ENCODE measurements around the gene GSPT1.
"Not testable (repeated sequence)": the region's sequence is repeated elsewhere in the genome, so short reads cannot be mapped to it uniquely, and the experiment has no call there.

Gene GSPT1

DNA sequence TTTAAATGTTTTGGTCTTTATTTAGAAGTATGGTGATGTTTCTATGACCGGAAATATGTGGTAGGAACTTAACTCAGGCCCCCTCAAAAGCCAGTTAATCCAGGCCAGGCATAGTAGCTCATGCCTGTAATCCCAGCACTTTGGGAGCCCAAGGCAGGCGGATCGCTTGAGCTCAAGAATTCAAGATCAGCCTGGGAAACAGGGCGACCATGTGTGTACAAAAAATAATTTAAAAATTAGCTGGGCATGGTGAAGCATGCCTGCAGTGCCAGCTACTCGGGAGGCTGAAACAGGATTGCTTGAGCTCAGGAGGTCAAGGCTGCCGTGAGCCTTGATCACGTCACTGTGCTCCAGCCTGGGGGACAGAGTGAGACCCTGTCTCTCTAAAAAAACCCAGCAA is 74.7 kb downstream of the GSPT1 start:
- DNase-seq (ENCODE audit: low read depth): no peak
- TF ChIP-seq, protein P1, sequence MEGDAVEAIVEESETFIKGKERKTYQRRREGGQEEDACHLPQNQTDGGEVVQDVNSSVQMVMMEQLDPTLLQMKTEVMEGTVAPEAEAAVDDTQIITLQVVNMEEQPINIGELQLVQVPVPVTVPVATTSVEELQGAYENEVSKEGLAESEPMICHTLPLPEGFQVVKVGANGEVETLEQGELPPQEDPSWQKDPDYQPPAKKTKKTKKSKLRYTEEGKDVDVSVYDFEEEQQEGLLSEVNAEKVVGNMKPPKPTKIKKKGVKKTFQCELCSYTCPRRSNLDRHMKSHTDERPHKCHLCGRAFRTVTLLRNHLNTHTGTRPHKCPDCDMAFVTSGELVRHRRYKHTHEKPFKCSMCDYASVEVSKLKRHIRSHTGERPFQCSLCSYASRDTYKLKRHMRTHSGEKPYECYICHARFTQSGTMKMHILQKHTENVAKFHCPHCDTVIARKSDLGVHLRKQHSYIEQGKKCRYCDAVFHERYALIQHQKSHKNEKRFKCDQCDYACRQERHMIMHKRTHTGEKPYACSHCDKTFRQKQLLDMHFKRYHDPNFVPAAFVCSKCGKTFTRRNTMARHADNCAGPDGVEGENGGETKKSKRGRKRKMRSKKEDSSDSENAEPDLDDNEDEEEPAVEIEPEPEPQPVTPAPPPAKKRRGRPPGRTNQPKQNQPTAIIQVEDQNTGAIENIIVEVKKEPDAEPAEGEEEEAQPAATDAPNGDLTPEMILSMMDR (conservative IDR thresholded peaks at IDR 0.05; ENCODE audit: low read length): no peak
- H3K4me3 ChIP-seq (ENCODE audit: low read length): no peak overlapping the region

DNA sequence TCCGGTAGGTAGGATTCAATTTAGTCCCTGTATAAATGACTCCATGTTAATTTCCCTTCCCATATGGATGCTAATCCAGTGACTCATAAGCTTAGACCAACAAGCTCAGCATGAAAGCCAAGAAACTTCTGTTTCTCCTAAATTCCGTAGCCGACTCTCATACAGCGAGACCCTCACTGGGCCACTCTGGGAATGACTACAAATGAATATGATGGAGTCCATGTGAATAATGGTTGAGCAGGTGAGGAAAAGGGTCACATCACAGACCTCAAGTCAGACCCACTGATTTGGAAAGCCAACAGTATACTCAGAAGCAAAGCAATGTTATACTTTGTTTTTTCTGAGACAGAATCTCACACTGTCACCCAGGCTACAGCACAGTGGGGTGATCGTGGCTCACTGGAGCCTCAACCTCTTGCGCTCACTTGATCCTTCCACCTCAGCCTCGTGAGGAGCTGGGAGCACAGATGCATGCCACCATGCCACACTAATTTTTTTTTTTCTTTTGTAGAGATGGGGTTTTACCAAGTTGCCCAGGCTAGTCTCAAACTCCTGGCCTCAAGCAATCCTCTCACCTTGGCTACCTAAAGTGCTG is 79.0 kb downstream of the GSPT1 start:
- H3K4me3 ChIP-seq (ENCODE audit: low read length): no peak overlapping the region
- DNase-seq (ENCODE audit: low read depth): peak; percentile 77
- TF ChIP-seq, protein P1 (conservative IDR thresholded peaks at IDR 0.05; ENCODE audit: low read length): no peak

DNA sequence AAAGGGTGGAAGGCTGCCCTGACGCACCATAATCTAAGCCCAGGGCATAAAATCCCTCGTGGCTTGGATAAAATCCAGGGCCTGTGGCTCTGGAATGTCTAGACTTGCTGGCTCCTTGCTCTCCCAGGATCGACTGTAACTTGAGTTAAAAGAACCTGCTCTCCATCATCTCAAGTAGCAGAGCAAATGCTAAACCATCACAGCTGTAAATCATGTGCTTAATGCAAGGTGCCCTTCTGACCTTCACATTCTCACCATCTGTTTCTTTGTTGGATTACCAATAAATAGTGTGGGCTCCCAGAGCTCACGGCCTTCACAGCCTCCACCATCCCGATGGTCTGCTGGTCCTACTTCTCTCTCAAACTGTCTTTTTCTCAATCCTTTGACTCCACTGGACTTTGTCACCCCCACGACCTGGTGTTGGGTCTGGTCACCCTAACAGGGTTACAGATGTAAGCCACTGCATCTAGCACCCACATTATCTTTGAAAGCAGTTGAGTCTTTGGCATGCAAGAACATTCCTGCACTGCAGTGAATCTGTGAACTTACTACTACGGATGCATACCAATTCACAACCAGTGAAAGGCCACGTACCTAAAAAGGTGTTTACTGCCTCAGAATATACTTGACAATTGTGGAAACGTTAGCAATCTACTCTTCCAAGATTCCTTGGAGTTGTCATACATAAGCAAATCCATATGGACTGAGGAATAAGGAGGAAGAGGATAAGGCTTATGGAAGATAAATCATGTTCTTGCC is 79.7 kb downstream of the GSPT1 start:
- TF ChIP-seq, protein P1 (conservative IDR thresholded peaks at IDR 0.05; ENCODE audit: low read length): no peak
- DNase-seq (ENCODE audit: low read depth): peak; percentile 70
- no peak overlapping the region for H3K4me3 ChIP-seq (ENCODE audit: low read length)

DNA sequence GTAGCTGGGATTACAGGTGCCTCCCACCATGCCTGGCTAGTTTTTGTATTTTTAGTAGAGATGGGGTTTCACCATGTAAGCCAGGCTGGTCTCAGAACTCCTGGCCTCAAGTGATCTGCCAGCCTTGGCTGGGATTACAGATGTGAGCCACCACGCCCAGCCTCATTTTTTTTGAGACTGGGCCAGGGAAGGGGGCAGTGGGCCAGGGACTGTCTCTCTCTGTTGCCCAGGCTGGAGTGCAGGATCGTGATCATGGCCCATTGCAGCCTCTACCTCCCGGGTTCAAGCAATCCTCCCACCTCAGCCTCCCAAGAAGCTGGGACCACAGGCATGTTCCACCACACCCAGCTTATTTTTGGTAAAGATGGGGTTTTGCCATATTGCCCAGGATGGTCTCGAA is 80.4 kb downstream of the GSPT1 start:
- no peak overlapping the region for H3K4me3 ChIP-seq (ENCODE audit: low read length)
- TF ChIP-seq, protein P1 (conservative IDR thresholded peaks at IDR 0.05; ENCODE audit: low read length): no peak
- DNase-seq (ENCODE audit: low read depth): no peak

DNA sequence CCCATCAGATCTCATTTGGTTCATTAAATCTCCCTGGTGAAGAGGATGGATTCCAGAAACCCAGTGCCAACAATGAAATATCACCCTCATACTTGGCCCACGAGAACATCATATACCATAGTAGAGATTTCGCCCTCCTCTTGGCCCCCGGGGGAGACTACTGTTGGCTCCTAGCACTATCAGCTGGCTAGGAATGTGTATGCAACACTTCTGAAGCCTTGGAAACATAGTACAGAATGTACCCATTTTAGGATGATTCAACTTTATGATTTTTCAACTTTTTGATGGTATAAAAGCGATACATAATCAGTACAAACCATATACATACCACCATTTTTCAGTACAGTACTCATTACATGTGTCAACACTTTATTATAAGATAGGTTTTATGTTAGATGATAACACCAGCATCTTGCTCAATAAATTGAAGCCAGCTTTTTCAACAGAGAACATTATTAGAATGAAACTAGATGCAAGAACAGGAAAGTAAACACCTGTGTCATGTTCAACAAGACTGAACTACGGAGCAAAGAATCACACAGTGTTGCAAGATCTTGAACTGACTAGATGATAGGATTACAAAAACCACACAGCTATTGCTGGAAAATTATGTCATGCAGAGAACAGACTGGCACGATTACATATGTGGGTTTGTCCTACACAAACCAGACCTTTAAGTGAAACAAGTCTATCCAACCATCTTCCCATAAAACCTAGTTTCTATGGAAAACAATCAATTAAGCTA is 81.6 kb downstream of the GSPT1 start:
- TF ChIP-seq, protein P1 (conservative IDR thresholded peaks at IDR 0.05; ENCODE audit: low read length): no peak
- H3K4me3 ChIP-seq (ENCODE audit: low read length): no peak overlapping the region
- peak; percentile 73 for DNase-seq (ENCODE audit: low read depth)

DNA sequence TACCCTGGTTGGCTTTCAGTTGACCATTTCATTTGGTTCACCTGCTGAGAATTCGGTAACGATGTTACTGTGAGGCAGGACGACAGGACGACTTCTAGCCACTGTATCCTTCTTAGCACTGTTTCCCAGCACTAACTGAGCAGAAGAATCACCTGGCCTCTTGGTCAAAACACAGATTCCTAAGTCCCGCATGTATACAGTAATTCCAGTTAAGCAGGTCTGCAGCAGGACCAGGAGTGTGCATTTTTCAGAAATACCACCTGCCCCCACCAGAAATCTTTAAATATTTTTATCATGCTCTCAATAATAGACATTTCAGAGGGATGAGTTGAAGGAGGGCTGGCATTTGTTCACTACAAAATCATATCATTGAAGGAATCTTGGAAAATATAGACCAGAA is 87.1 kb downstream of the GSPT1 start:
- no peak for DNase-seq (ENCODE audit: low read depth)
- TF ChIP-seq, protein P1 (conservative IDR thresholded peaks at IDR 0.05; ENCODE audit: low read length): no peak
- H3K4me3 ChIP-seq (ENCODE audit: low read length): no peak overlapping the region

DNA sequence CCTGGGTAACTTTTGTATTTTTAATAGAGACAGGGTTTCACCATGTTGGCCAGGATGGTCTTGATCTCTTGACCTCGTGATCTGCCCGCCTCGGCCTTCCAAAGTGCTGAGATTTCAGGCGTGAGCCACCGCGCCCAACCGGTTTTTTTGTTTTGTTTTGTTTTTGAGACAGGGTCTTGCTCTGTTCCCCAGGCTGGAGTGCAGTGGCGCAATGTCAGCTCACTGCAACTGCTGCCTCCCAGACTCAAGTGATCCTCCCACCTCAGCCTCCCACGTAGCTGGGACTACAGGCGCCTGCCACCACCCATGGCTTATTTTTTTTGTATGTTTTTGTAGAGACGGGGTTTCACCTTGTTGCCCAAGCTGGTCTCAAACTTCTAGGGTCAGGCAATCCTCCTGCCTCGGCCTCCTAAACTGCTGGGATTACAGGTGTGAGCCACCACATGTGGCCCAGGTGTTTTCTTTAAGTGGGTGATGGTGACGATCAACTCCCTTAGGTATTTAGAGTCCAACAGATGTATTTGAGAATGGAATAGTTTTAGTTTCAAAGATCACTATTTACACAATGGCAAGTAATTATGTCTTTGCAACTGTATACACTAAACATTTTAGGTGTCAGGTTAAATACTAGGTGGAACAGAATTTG is 90.1 kb downstream of the GSPT1 start:
- H3K4me3 ChIP-seq (ENCODE audit: low read length); DNase-seq (ENCODE audit: low read depth): not testable (repeated sequence)

Measured in AG10803 (cell line).